Endothelial cell of umbilical vein (primary cell): Measurements from ENCODE around the gene BHLHA15. TPM values are rescaled to one million over a fixed set of nuclear protein-coding genes. Genes with fewer than 3 reads are reported as not detected.

ENCODE experiments used
- BruUV-seq: library from RNA; stranded (reverse); fragments of 400-500 nt; replicated peaks from 2 replicates; lab custom pipeline; 2021; lab: Mats Ljungman, UMichigan
- CTCF ChIA-PET: fragments of 300-600, 350-600 bp; sonication (Branson Sonifier 250); formaldehyde crosslinking; loops from one replicate; lab custom pipeline; 2021; ENCODE audit warnings: antibody characterized with exemption, inconsistent platforms; lab: Charles Lee
- POLR2A ChIA-PET: fragments of 300-600, 350-600 bp; sonication (Branson Sonifier 250); formaldehyde crosslinking; loops from one replicate; lab custom pipeline; 2021; ENCODE audit warnings: antibody characterized with exemption, inconsistent platforms; lab: Charles Lee
- DNase-seq: peaks from one replicate; pipeline ENCODE4 v3.0.0-alpha.2; 2011; ENCODE audit warnings: low read depth, low spot score
- FAIRE-seq: peaks from 2 replicates; lab custom pipeline; 2011; peaks lifted over from hg19 to GRCh38; lab: Jason Lieb, UNC
- H2AFZ ChIP-seq: 2 replicates; pipeline ENCODE4 v1.6.0; 2012; ENCODE audit warnings: low read depth, low read length, control low read depth, inconsistent platforms
- H3K27ac ChIP-seq: 2 replicates; pipeline ENCODE4 v1.5.1; 2011; ENCODE audit warnings: low read depth, mild to moderate bottlenecking, control low read depth, low read length, moderate library complexity; ENCODE audit not compliant: insufficient read depth
- H3K27me3 ChIP-seq, 2 experiments: 2 replicates each; pipeline versions ENCODE4 v1.6.0 to v1.6.1; 2011; ENCODE audit warnings: low read length in 2 of 2, mixed read lengths in 1 of 2; ENCODE audit not compliant: control insufficient read depth in 2 of 2, insufficient read depth in 2 of 2
- H3K36me3 ChIP-seq, 2 experiments: 2 replicates in 1 of 2; 3 replicates in 1 of 2; pipeline ENCODE4 v1.5.1; 2011; ENCODE audit warnings: low read length in 2 of 2, mild to moderate bottlenecking in 1 of 2, moderate library complexity in 1 of 2; ENCODE audit not compliant: control insufficient read depth in 2 of 2, insufficient read depth in 2 of 2; ENCODE audit errors: extremely low read depth in 1 of 2
- H3K4me1 ChIP-seq: 3 replicates; pipeline ENCODE4 v1.5.1; 2011; ENCODE audit warnings: mild to moderate bottlenecking, low read length; ENCODE audit not compliant: control insufficient read depth, insufficient read depth; ENCODE audit errors: extremely low read depth
- H3K4me2 ChIP-seq: 2 replicates; pipeline ENCODE4 v1.6.1; 2011; ENCODE audit warnings: low read length, control low read depth, mixed read lengths; ENCODE audit not compliant: insufficient read depth
- H3K4me3 ChIP-seq, 3 experiments: fragments of 200-600 bp in 1 of 3; sonication (generic), shearing (Covaris generic) in 1 of 3; replicated peaks in 1 of 3; 2 replicates each; pipeline ENCODE4 v1.5.1; 2011 to 2016; ENCODE audit warnings: control low read depth in 3 of 3, low read length in 3 of 3, mild to moderate bottlenecking in 2 of 3, inconsistent platforms in 1 of 3, low read depth in 1 of 3, moderate library complexity in 1 of 3; ENCODE audit not compliant: insufficient read depth in 1 of 3
- H3K79me2 ChIP-seq: 2 replicates; pipeline ENCODE4 v1.6.0; 2012; ENCODE audit warnings: low read length, inconsistent platforms; ENCODE audit not compliant: control insufficient read depth, insufficient read depth
- H3K9ac ChIP-seq: replicated peaks from 2 replicates; pipeline ENCODE3; 2011; ENCODE audit warnings: low read length, control low read depth; ENCODE audit not compliant: insufficient read depth; ENCODE audit errors: extremely low read depth
- H3K9me1 ChIP-seq: replicated peaks from 3 replicates; pipeline ENCODE4 v1.6.0; 2011; ENCODE audit warnings: mild to moderate bottlenecking, low read length; ENCODE audit not compliant: control insufficient read depth, insufficient read depth; ENCODE audit errors: extremely low read depth
- H3K9me3 ChIP-seq: replicated peaks from 2 replicates; pipeline ENCODE4 v1.5.1; 2012; ENCODE audit warnings: low read length, inconsistent platforms; ENCODE audit not compliant: control insufficient read depth, insufficient read depth
- H4K20me1 ChIP-seq: replicated peaks from 2 replicates; pipeline ENCODE3; 2011; ENCODE audit warnings: mild to moderate bottlenecking, low read length; ENCODE audit not compliant: control insufficient read depth, insufficient read depth; ENCODE audit errors: extremely low read depth
- CTCF ChIP-seq, 2 donors: IDR thresholded peaks; 1 replicate in 1 of 2; 2 replicates in 1 of 2; pipeline ENCODE4 v1.5.1; 2011; ENCODE audit warnings: low read length in 2 of 2, mild to moderate bottlenecking in 2 of 2, moderate library complexity in 2 of 2, control low read depth in 1 of 2, inconsistent platforms in 1 of 2, low read depth in 1 of 2; ENCODE audit not compliant: insufficient read depth in 1 of 2; ENCODE audit errors: extremely low read depth in 1 of 2
- EZH2 ChIP-seq: IDR thresholded peaks from 2 replicates; pipeline ENCODE4 v1.6.1; 2012; ENCODE audit warnings: borderline replicate concordance, low read depth, mild to moderate bottlenecking, moderate library complexity, low read length, inconsistent platforms; ENCODE audit not compliant: severe bottlenecking
- FOS ChIP-seq: IDR thresholded peaks from 2 replicates; pipeline ENCODE4 v1.6.1; 2011; ENCODE audit warnings: mild to moderate bottlenecking, low read length, moderate library complexity, borderline replicate concordance; ENCODE audit not compliant: insufficient read depth
- GATA2 ChIP-seq: IDR thresholded peaks from 2 replicates; pipeline ENCODE4 v1.7.0; 2011; ENCODE audit warnings: low read depth, mild to moderate bottlenecking, moderate library complexity, mixed read lengths, low read length; ENCODE audit not compliant: insufficient read length, insufficient read depth
- JUN ChIP-seq: IDR thresholded peaks from 2 replicates; pipeline ENCODE4 v1.6.1; 2011; ENCODE audit warnings: borderline replicate concordance, low read depth; ENCODE audit not compliant: insufficient read length, insufficient read depth
- MAX ChIP-seq: IDR thresholded peaks from 2 replicates; pipeline ENCODE4 v1.6.1; 2011; ENCODE audit not compliant: insufficient read depth, insufficient read length
- MYC ChIP-seq: IDR thresholded peaks from one replicate; pipeline ENCODE4 v1.6.1; 2011; ENCODE audit warnings: mild to moderate bottlenecking, low read depth, low read length
- POLR2A ChIP-seq: IDR thresholded peaks from 2 replicates; pipeline ENCODE4 v1.6.1; 2012; ENCODE audit warnings: low read depth, mild to moderate bottlenecking, control low read depth, low read length
- POLR2AphosphoS5 ChIP-seq: IDR thresholded peaks from 2 replicates; pipeline ENCODE4 v1.6.1; 2012; ENCODE audit warnings: low read depth, mild to moderate bottlenecking, control low read depth, low read length, moderate library complexity; ENCODE audit not compliant: insufficient read depth
- dilution Hi-C: fragments of 300-500 bp; cut with MboI; formaldehyde crosslinking; loops from one replicate; pipeline ENCODE4 v1.15.0; 2019; ENCODE audit warnings: low sequenced_read_pairs; ENCODE audit not compliant: extremely low pct_ligation_motif_present
- intact Hi-C: fragments of 100-400 bp; cut with micrococcal nuclease; formaldehyde crosslinking; loops from one replicate; pipeline ENCODE4 v1.10.0; 2022
- polyA plus RNA-seq, 4 experiments: library from polyadenylated mRNA; depleted of rRNA in 3 of 4; stranded (reverse) in 3 of 4; unstranded in 1 of 4; fragments of >200 nt; gene quantifications; 2 replicates each; pipeline versions ENCODE4 v1.2.1 to v1.2.3, GENCODE V29; 2011 to 2012; ENCODE audit warnings: missing spikeins in 1 of 4
- total RNA-seq: library from RNA; stranded (reverse); gene quantifications from 2 replicates; pipeline ENCODE4 v1.2.3, GENCODE V29; 2021

The BHLHA15 gene
- total and polyA plus RNA-seq, 2 donors (not counting 3 experiments of a cell fraction or from before 2014, with no cell fraction given): 0.81 to 1.2 TPM

- no peak overlapping the region for H3K27ac ChIP-seq
- dilution Hi-C loops: no loop called here
- no peaks in the 10 kb centered on the region for H3K27me3 ChIP-seq
- CTCF ChIA-PET: interaction anchor here (0.9 kb wide), 1 partner anchor 182 kb away, joined by 3 read pairs; no protein-coding TSS in a partner anchor
- H3K79me2 ChIP-seq: no peaks in the 10 kb centered on the region
- BruUV-seq: no TSS peak
- H3K4me1 ChIP-seq: no peaks in the 10 kb centered on the region
- DNase-seq: no peak
- H3K36me3 ChIP-seq: peaks cover 0 to 12% of the 10 kb centered on the region in 2 experiments
- H3K4me3 ChIP-seq: no peak overlapping the region
- FAIRE-seq: no peak
- H3K9me3 ChIP-seq: no peaks in the 10 kb centered on the region
- H3K9me1 ChIP-seq: no peaks in the 10 kb centered on the region
- intact Hi-C loops: no loop called here
- H4K20me1 ChIP-seq: no peaks in the 10 kb centered on the region
- no peak overlapping the region for H3K4me2 ChIP-seq
- H3K9ac ChIP-seq: no peak overlapping the region
- no peak overlapping the region for H2AFZ ChIP-seq
- POLR2A ChIA-PET: no interaction called here
- TF ChIP-seq MAX: no peak
- no peak for TF ChIP-seq POLR2AphosphoS5
- TF ChIP-seq GATA2: no peak
- TF ChIP-seq JUN: no peak
- no peak for TF ChIP-seq MYC
- TF ChIP-seq EZH2: no peak
- no peak for TF ChIP-seq POLR2A
- no peak for TF ChIP-seq CTCF (IDR thresholded peaks at IDR 0.05; ENCODE audit: extremely low read depth in 1 of 2, insufficient read depth in 1 of 2, low read depth in 1 of 2, low read length in 2 of 2)
- TF ChIP-seq FOS: no peak
These were observed 7.8 kb upstream of the BHLHA15 start for GRCh38 chr7:98203261-98203963.
